ENCODE data around the gene YTHDF1.

YTHDF1 gene

GRCh38 chr20:63152322-63153253 lies 63.3 kb downstream of the YTHDF1 start:
- Histone ChIP-seq H3K36me3 (ENCODE audit: control insufficient read depth in 2 of 2, insufficient read depth in 1 of 2, low read length in 2 of 2) (no peaks in the 10 kb centered on the region), H3K27ac (ENCODE audit: extremely low read depth, low read depth, low read length) (no peak overlapping the region), H3K4me1 (ENCODE audit: control insufficient read depth, insufficient read depth, low read length) (no peaks in the 10 kb centered on the region), H3K4me3 (ENCODE audit: low read depth, low read length) (no peak overlapping the region), H3K9me3 (ENCODE audit: control insufficient read depth, insufficient read depth, low read depth, low read length) (no peaks in the 10 kb centered on the region)
- ChIA-PET POLR2A (interaction anchor here (0.5 to 0.6 kb wide), 2 partner anchors 644 to 773 kb away, joined by 3 to 6 read pairs; no protein-coding TSS in a partner anchor), CTCF (no interaction called here)
- TF ChIP-seq ZNF214 (tag by site-specific recombination; IDR thresholded peaks at IDR 0.05; ENCODE audit: borderline replicate concordance) (no peak), SCRT1 (tag by site-specific recombination; IDR thresholded peaks at IDR 0.05; ENCODE audit: borderline replicate concordance) (no peak), MZF1 (tag by site-specific recombination; IDR thresholded peaks at IDR 0.05; ENCODE audit: borderline replicate concordance) (no peak), BCL11A (tag by site-specific recombination; IDR thresholded peaks at IDR 0.05; ENCODE audit: low read depth) (no peak), HIC1 (tag by site-specific recombination; IDR thresholded peaks at IDR 0.05) (no peak), ZNF645 (tag by site-specific recombination; IDR thresholded peaks at IDR 0.05) (no peak), ZBTB10 (tag by site-specific recombination; IDR thresholded peaks at IDR 0.05) (no peak), ZBTB20 (tag by site-specific recombination; IDR thresholded peaks at IDR 0.05) (no peak), ZNF280D (tag by site-specific recombination; IDR thresholded peaks at IDR 0.05) (no peak), TCF7L2 (IDR thresholded peaks at IDR 0.05; ENCODE audit: borderline replicate concordance, low read depth, low read length) (no peak), ZEB2 (tag by site-specific recombination; IDR thresholded peaks at IDR 0.05) (no peak), SCRT2 (tag by site-specific recombination; IDR thresholded peaks at IDR 0.05) (no peak)

GRCh38 chr20:63151554-63152321 lies 64.2 kb downstream of the YTHDF1 start:
- ChIA-PET POLR2A (no interaction called here), CTCF (no interaction called here)
- Histone ChIP-seq H3K27ac (ENCODE audit: extremely low read depth, low read depth, low read length) (no peak overlapping the region), H3K9me3 (ENCODE audit: control insufficient read depth, insufficient read depth, low read depth, low read length) (no peaks in the 10 kb centered on the region), H3K36me3 (ENCODE audit: control insufficient read depth in 2 of 2, insufficient read depth in 1 of 2, low read length in 2 of 2) (no peaks in the 10 kb centered on the region), H3K4me3 (ENCODE audit: low read depth, low read length) (no peak overlapping the region), H3K4me1 (ENCODE audit: control insufficient read depth, insufficient read depth, low read length) (no peaks in the 10 kb centered on the region)
- no peak for TF ChIP-seq ZNF16 (tag by site-specific recombination; IDR thresholded peaks at IDR 0.05; ENCODE audit: low read depth)
- TF ChIP-seq ZIC2 (tag by site-specific recombination; IDR thresholded peaks at IDR 0.05): peak; percentile 24; the same call in 1 of the 2 replicates
